ENCODE results near the gene RTP2. TPM values are rescaled to one million over a fixed set of nuclear protein-coding genes. Genes with fewer than 3 reads are reported as not detected.

The RTP2 gene
- total RNA-seq, 1 experiment from 2014 or later, result not detected

- Histone ChIP-seq H3K9me3 (ENCODE audit: low read depth, low read length, poor library complexity, severe bottlenecking) (no peaks in the 10 kb centered on the region), H3K27me3 (replicated peaks; ENCODE audit: insufficient read depth, low read depth, low read length, poor library complexity) (no peaks in the 10 kb centered on the region), H3K27ac (ENCODE audit: low read depth, low read length, poor library complexity, severe bottlenecking) (no peak overlapping the region), H3K36me3 (ENCODE audit: insufficient read depth, low read length, poor library complexity, severe bottlenecking) (no peaks in the 10 kb centered on the region), H3K4me1 (ENCODE audit: insufficient read depth, low read length, poor library complexity, severe bottlenecking) (no peaks in the 10 kb centered on the region), H3K4me3 (ENCODE audit: low read depth, low read length, poor library complexity, severe bottlenecking) (no peak overlapping the region)
- DNase-seq (ENCODE audit: low spot score), result no peak
- BruUV-seq (replicated peaks), result no TSS peak
- intact Hi-C loops (cut with micrococcal nuclease; ENCODE audit: unreplicated experiment), result no loop called here
- TF ChIP-seq EZH2 (IDR thresholded peaks at IDR 0.05; ENCODE audit: borderline replicate concordance, low read depth, low read length, poor library complexity, severe bottlenecking) (no peak), CTCF (conservative IDR thresholded peaks at IDR 0.05; ENCODE audit: low read depth, low read length) (no peak)
- ChIA-PET POLR2A (ENCODE audit: low non-redundant PET) (no interaction called here), CTCF (no interaction called here)
Measured at GRCh38 chr3:187686621-187687273, 15.6 kb downstream of the RTP2 start.

DNA sequence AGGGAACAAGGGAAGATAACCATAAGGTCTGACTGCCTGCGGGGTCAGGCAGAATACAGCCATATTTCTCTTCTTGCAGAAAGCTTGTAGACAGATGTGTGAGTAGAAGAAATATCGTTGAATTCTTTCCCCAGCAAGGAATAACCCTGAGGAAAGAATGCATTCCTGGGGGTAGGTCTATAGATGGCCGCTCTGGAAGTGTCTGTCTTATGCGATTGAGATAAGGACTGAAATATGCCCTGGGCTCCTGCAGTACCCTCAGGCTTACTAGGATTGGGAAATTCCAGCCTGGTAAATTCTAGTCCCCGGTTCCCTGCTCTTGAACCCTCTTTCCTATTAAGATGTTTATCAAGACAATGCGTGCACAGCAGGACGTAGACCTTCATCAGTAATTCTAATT is 16.4 kb downstream of the RTP2 start:
- Histone ChIP-seq H3K4me3 (ENCODE audit: low read depth, low read length, poor library complexity, severe bottlenecking) (no peak overlapping the region), H3K36me3 (ENCODE audit: insufficient read depth, low read length, poor library complexity, severe bottlenecking) (no peaks in the 10 kb centered on the region), H3K9me3 (ENCODE audit: low read depth, low read length, poor library complexity, severe bottlenecking) (no peaks in the 10 kb centered on the region), H3K27ac (ENCODE audit: low read depth, low read length, poor library complexity, severe bottlenecking) (no peak overlapping the region), H3K4me1 (ENCODE audit: insufficient read depth, low read length, poor library complexity, severe bottlenecking) (no peaks in the 10 kb centered on the region), H3K27me3 (replicated peaks; ENCODE audit: insufficient read depth, low read depth, low read length, poor library complexity) (no peaks in the 10 kb centered on the region)
- no peak for DNase-seq (ENCODE audit: low spot score)
- intact Hi-C loops (cut with micrococcal nuclease; ENCODE audit: unreplicated experiment), result no loop called here
- BruUV-seq (replicated peaks), result no TSS peak
- ChIA-PET POLR2A (ENCODE audit: low non-redundant PET) (no interaction called here), CTCF (no interaction called here)
- TF ChIP-seq EZH2 (IDR thresholded peaks at IDR 0.05; ENCODE audit: borderline replicate concordance, low read depth, low read length, poor library complexity, severe bottlenecking) (no peak), CTCF (conservative IDR thresholded peaks at IDR 0.05; ENCODE audit: low read depth, low read length) (no peak)

DNA sequence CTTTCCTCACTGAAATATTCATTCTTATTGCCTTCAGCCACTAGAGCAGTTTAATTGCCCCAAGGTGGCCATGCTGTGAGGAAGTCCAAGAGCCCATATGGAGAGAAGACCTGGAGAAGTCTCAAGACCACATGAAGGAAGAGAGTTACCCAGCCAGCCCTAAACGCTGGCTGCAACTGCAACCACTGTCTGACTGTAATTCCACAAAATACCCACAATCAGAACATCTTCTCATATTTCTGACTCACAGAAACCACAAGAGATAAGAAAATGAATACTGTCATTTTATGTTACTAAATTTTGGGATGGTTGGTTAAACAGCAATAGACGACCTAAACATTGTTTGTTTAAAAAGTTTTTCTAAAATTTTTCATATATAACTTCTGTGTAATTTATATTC is 17.5 kb downstream of the RTP2 start:
- H3K9me3 ChIP-seq (ENCODE audit: low read depth, low read length, poor library complexity, severe bottlenecking), result no peaks in the 10 kb centered on the region
- no peak overlapping the region for H3K4me3 ChIP-seq (ENCODE audit: low read depth, low read length, poor library complexity, severe bottlenecking)
- H3K27ac ChIP-seq (ENCODE audit: low read depth, low read length, poor library complexity, severe bottlenecking), result no peak overlapping the region
- intact Hi-C loops (cut with micrococcal nuclease; ENCODE audit: unreplicated experiment), result no loop called here
- ChIA-PET POLR2A (ENCODE audit: low non-redundant PET) (no interaction called here), CTCF (no interaction called here)
- BruUV-seq (replicated peaks), result no TSS peak
- H3K36me3 ChIP-seq (ENCODE audit: insufficient read depth, low read length, poor library complexity, severe bottlenecking), result no peaks in the 10 kb centered on the region
- TF ChIP-seq CTCF (conservative IDR thresholded peaks at IDR 0.05; ENCODE audit: low read depth, low read length) (no peak), EZH2 (IDR thresholded peaks at IDR 0.05; ENCODE audit: borderline replicate concordance, low read depth, low read length, poor library complexity, severe bottlenecking) (no peak)
- no peak for DNase-seq (ENCODE audit: low spot score)
- no peaks in the 10 kb centered on the region for H3K4me1 ChIP-seq (ENCODE audit: insufficient read depth, low read length, poor library complexity, severe bottlenecking)
- H3K27me3 ChIP-seq (replicated peaks; ENCODE audit: insufficient read depth, low read depth, low read length, poor library complexity), result no peaks in the 10 kb centered on the region
